Frontal cortex (tissue), 4 donors: ENCODE measurements around the gene CD83. TPM values are rescaled to one million over a fixed set of nuclear protein-coding genes. Genes with fewer than 3 reads are reported as not detected.
"Not testable (repeated sequence)": the region's sequence is repeated elsewhere in the genome, so short reads cannot be mapped to it uniquely, and the experiment has no call there.

Experiments used
- DNase-seq, 2 donors: peaks; one replicate each; pipeline ENCODE4 v3.0.0; 2012; ENCODE audit warnings: low spot score in 2 of 2
- FAIRE-seq: peaks from 2 replicates; lab custom pipeline; 2012; peaks lifted over from hg19 to GRCh38; lab: Jason Lieb, UNC
- total RNA-seq: library from RNA; depleted of rRNA; stranded (reverse); fragments of >200 nt; gene quantifications from one replicate; pipeline ENCODE4 v1.2.3, GENCODE V29; 2014
- donor health status: control.
- donor health status: control.
- donor health status: control.

CD83 gene
- 23.6 TPM for total RNA-seq

GRCh38 chr6:14117158-14118090, at the start of gene CD83:
CD83 (plus strand) TSS chr6:14117772; CDS start chr6:14117812, 40 bp downstream.
- DNase-seq (peak; percentile 90 to 93), FAIRE-seq (no peak)

- DNase-seq (no peak), FAIRE-seq (no peak)
Measured at GRCh38 chr6:14068133-14068532, 49.4 kb upstream of the CD83 start.

GRCh38 chr6:14068623-14069022, 48.9 kb upstream of the CD83 start:
- no peak for DNase-seq
- no peak for FAIRE-seq

- FAIRE-seq = no peak
- no peak for DNase-seq
Measured at GRCh38 chr6:14070457-14070856, 47.1 kb upstream of the CD83 start.

GRCh38 chr6:14072084-14072483, 45.5 kb upstream of the CD83 start:
- FAIRE-seq (no peak), DNase-seq (no peak)

GRCh38 chr6:14073561-14074354, 43.8 kb upstream of the CD83 start:
- DNase-seq, FAIRE-seq: not testable (repeated sequence)

- DNase-seq (no peak), FAIRE-seq (no peak)
Measured at GRCh38 chr6:14074476-14075094, 43.0 kb upstream of the CD83 start.

GRCh38 chr6:14075095-14075503, 42.5 kb upstream of the CD83 start:
- no peak for FAIRE-seq
- no peak for DNase-seq

GRCh38 chr6:14077193-14077867, 40.2 kb upstream of the CD83 start:
- FAIRE-seq (no peak), DNase-seq (no peak)

- DNase-seq = no peak
- FAIRE-seq = no peak
Measured at GRCh38 chr6:14079433-14079832, 38.1 kb upstream of the CD83 start.

- DNase-seq (no peak), FAIRE-seq (no peak)
Measured at GRCh38 chr6:14079971-14080370, 37.6 kb upstream of the CD83 start.

GRCh38 chr6:14081126-14081525, 36.4 kb upstream of the CD83 start:
- DNase-seq (no peak), FAIRE-seq (no peak)

- no peak for DNase-seq
- FAIRE-seq = no peak
Measured at GRCh38 chr6:14082771-14083170, 34.8 kb upstream of the CD83 start.

- FAIRE-seq (no peak), DNase-seq (no peak)
Measured at GRCh38 chr6:14083262-14083661, 34.3 kb upstream of the CD83 start.

- DNase-seq (no peak), FAIRE-seq (no peak)
Measured at GRCh38 chr6:14083751-14084150, 33.8 kb upstream of the CD83 start.

GRCh38 chr6:14084388-14084787, 33.2 kb upstream of the CD83 start:
- FAIRE-seq (no peak), DNase-seq (no peak)

GRCh38 chr6:14085176-14085787, 32.3 kb upstream of the CD83 start:
- FAIRE-seq = no peak

GRCh38 chr6:14086701-14087100, 30.9 kb upstream of the CD83 start:
- no peak for DNase-seq

More at GRCh38 chr6:14085176-14085787, 32.3 kb upstream of the CD83 start:
- no peak for DNase-seq

GRCh38 chr6:14088600-14089192, 28.9 kb upstream of the CD83 start:
- no peak for DNase-seq
- FAIRE-seq = no peak

More at GRCh38 chr6:14086701-14087100, 30.9 kb upstream of the CD83 start:
- FAIRE-seq = no peak
